C4-2B (cell line): ENCODE data around the gene GNL1.

Source experiments
- ZFX ChIP-seq: fragments of 450-650 bp; IDR thresholded peaks from 2 replicates; pipeline ENCODE4 v1.6.1; 2017
- TF ChIP-seq, protein P1 (sequence below): fragments of 450-650 bp; conservative IDR thresholded peaks from 2 replicates; pipeline ENCODE4 v1.5.1; 2017; ENCODE audit warnings: mild to moderate bottlenecking

DNA sequence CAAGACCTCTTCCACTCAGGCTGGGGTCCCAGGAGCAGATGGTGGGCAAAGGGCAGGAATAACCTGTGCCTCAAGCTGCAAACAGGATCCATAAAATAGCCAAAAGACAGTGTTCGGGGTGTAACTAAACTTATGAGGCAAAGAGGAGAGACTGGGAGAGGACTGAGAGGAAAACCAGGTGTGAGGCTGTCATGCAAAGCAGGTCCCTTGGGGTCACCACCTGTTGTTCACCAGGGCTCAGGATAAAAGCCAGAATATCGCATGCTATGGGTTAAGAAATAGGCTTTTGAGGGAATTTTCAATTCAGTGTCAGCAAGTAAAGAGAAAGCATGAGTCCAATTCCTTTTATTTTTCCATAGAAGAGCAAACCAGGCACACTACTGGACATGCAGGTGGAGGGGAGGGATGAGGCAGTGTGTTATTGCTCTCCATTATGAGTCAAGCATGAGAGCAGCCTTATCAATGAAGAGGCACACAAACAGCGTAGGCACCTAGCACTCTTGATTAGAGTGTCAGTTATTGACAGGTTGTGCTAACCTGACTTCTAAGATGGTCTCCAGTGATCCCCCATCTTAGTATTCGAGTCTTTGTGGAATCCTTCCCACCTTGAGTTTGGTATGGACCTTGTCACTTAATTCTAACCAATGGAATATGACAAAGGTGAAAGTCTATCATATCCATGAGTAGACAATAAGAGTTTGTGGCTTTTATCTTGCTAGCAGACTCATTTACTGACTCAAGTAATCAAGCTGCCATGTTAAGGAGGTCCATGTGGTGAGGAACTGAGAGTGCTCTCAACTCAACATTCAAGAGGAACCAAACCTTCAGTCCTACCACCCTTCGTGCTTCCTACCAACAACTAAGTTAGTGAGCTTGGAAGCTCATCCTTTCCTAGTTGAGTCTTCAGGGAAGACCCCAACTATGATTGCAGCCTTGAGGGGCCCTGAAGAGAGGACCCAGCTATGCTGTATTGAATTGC is 48.2 kb downstream of the GNL1 start:
- TF ChIP-seq, protein P1, sequence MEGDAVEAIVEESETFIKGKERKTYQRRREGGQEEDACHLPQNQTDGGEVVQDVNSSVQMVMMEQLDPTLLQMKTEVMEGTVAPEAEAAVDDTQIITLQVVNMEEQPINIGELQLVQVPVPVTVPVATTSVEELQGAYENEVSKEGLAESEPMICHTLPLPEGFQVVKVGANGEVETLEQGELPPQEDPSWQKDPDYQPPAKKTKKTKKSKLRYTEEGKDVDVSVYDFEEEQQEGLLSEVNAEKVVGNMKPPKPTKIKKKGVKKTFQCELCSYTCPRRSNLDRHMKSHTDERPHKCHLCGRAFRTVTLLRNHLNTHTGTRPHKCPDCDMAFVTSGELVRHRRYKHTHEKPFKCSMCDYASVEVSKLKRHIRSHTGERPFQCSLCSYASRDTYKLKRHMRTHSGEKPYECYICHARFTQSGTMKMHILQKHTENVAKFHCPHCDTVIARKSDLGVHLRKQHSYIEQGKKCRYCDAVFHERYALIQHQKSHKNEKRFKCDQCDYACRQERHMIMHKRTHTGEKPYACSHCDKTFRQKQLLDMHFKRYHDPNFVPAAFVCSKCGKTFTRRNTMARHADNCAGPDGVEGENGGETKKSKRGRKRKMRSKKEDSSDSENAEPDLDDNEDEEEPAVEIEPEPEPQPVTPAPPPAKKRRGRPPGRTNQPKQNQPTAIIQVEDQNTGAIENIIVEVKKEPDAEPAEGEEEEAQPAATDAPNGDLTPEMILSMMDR, result no peak
- no peak for TF ChIP-seq ZFX
